ENCODE results near the gene KCNJ12.

DNA sequence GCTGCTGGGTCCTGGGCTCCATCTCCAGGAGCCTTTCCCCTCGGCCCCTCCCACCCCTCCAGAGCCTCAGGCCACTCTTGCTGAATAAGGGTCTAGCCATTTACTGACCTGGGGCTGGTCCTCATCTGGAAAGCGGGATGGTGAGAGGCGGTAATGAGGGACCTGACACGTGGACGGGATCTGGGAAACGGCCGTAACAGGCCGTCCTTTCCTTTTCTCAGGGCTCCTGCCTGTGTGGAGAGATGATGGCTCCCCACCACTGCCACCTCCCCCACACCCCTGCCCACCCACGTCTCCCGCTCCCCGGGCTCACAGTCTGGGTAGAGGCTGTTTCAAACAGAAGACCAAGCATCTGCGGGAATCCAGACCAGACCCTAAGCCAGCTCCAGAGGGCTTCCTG lies 20.6 kb upstream of the KCNJ12 start:
- TF ChIP-seq, protein P1, sequence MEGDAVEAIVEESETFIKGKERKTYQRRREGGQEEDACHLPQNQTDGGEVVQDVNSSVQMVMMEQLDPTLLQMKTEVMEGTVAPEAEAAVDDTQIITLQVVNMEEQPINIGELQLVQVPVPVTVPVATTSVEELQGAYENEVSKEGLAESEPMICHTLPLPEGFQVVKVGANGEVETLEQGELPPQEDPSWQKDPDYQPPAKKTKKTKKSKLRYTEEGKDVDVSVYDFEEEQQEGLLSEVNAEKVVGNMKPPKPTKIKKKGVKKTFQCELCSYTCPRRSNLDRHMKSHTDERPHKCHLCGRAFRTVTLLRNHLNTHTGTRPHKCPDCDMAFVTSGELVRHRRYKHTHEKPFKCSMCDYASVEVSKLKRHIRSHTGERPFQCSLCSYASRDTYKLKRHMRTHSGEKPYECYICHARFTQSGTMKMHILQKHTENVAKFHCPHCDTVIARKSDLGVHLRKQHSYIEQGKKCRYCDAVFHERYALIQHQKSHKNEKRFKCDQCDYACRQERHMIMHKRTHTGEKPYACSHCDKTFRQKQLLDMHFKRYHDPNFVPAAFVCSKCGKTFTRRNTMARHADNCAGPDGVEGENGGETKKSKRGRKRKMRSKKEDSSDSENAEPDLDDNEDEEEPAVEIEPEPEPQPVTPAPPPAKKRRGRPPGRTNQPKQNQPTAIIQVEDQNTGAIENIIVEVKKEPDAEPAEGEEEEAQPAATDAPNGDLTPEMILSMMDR (IDR thresholded peaks at IDR 0.05) = no peak
- no peak for TF ChIP-seq EP300 (IDR thresholded peaks at IDR 0.05)
- TF ChIP-seq POLR2AphosphoS5 (IDR thresholded peaks at IDR 0.05) = no peak
- TF ChIP-seq POLR2A (IDR thresholded peaks at IDR 0.05) = no peak

Data from suprapubic skin (tissue), 4 donors.